Thyroid gland (tissue), 4 donors: Measurements from ENCODE around the gene MAP3K7CL. TPM values are rescaled to one million over a fixed set of nuclear protein-coding genes. Genes with fewer than 3 reads are reported as not detected.

Experiments used
- DNase-seq, 2 donors: peaks; one replicate each; pipeline ENCODE4 v3.0.0-alpha.2; 2019
- H3K27ac ChIP-seq, 3 donors: fragments of 200-600 bp; sonication (generic); 1 replicate in 2 of 3; 2 replicates in 1 of 3; pipeline ENCODE4 v1.5.1; 2016 to 2019; ENCODE audit warnings: mild to moderate bottlenecking in 1 of 3, moderate library complexity in 1 of 3
- H3K27me3 ChIP-seq: fragments of 200-600 bp; sonication (generic); one replicate; pipeline ENCODE4 v1.5.1; 2019
- H3K36me3 ChIP-seq, 2 donors: fragments of 200-600 bp; sonication (generic); one replicate each; pipeline ENCODE4 v1.5.1; 2016 to 2019
- H3K4me1 ChIP-seq, 2 donors: fragments of 200-600 bp; sonication (generic); one replicate each; pipeline ENCODE4 v1.5.1; 2017 to 2019
- H3K4me3 ChIP-seq, 3 donors: fragments of 200-600 bp; sonication (generic); replicated peaks in 1 of 3; 1 replicate in 2 of 3; 2 replicates in 1 of 3; pipeline ENCODE4 v1.5.1; 2016; ENCODE audit warnings: mild to moderate bottlenecking in 1 of 3
- H3K9me3 ChIP-seq: fragments of 200-600 bp; sonication (generic); one replicate; pipeline ENCODE4 v1.5.1; 2017
- POLR2A ChIP-seq, 2 donors: fragments of 450-650 bp; IDR thresholded peaks; one replicate each; pipeline ENCODE4 v1.6.1; 2017; ENCODE audit warnings: antibody characterized with exemption in 2 of 2, mild to moderate bottlenecking in 2 of 2, moderate library complexity in 1 of 2
- WGBS, 2 donors: methylation state at CpG; one replicate each; pipeline ENCODE4 v1.1.5; 2017; 5-methylcytosine and 5-hydroxymethylcytosine counted together
- intact Hi-C: fragments of 100-400 bp; cut with DNase I; formaldehyde crosslinking; loops from one replicate; pipeline ENCODE4 v1.15.1; 2023
- total RNA-seq, 4 donors: library from RNA; depleted of rRNA; stranded (reverse); fragments of >200 nt; gene quantifications; one replicate each; pipeline ENCODE4 v1.2.3, GENCODE V29; 2016
- TF ChIP-seq, protein P1 (sequence below), 6 experiments: fragments of 200-600 bp in 3 of 6; fragments of 450-650 bp in 3 of 6; sonication (generic) in 3 of 6; IDR thresholded peaks; one replicate each; pipeline ENCODE4 v1.5.1; 2016 to 2019; ENCODE audit warnings: antibody characterized with exemption in 6 of 6, mild to moderate bottlenecking in 2 of 6, inconsistent platforms in 1 of 6, moderate library complexity in 1 of 6

Gene MAP3K7CL
- total RNA-seq, 4 donors from 2014 or later = 4.1 to 8.0 (median 4.9) TPM

DNA sequence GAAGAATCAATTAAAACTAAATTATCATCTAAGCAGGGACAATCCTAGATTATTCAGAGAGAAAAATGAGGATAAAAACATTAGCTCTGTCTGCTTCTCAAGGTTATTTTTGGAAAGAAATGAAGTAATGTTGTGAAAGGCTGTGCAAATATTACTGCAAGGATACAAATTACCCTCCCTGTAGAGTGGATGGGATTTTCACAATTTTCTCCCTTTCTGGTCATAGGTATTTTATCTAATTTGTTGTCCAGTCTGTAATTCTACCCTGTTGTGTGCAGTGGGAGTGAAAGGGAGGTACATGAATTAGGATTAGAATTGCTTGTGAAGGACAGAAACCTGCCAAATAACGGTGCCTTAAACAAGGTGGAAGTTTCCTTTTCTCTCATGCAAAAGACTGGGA is 54.7 kb downstream of the MAP3K7CL start:
- TF ChIP-seq, protein P1, sequence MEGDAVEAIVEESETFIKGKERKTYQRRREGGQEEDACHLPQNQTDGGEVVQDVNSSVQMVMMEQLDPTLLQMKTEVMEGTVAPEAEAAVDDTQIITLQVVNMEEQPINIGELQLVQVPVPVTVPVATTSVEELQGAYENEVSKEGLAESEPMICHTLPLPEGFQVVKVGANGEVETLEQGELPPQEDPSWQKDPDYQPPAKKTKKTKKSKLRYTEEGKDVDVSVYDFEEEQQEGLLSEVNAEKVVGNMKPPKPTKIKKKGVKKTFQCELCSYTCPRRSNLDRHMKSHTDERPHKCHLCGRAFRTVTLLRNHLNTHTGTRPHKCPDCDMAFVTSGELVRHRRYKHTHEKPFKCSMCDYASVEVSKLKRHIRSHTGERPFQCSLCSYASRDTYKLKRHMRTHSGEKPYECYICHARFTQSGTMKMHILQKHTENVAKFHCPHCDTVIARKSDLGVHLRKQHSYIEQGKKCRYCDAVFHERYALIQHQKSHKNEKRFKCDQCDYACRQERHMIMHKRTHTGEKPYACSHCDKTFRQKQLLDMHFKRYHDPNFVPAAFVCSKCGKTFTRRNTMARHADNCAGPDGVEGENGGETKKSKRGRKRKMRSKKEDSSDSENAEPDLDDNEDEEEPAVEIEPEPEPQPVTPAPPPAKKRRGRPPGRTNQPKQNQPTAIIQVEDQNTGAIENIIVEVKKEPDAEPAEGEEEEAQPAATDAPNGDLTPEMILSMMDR (IDR thresholded peaks at IDR 0.05) = no peak
- Histone ChIP-seq H3K27me3 (no peaks in the 10 kb centered on the region), H3K4me3 (no peak overlapping the region), H3K36me3 (no peaks in the 10 kb centered on the region), H3K27ac (no peak overlapping the region), H3K9me3 (no peaks in the 10 kb centered on the region), H3K4me1 (peaks cover 0 to 8% of the 10 kb centered on the region in 2 donors)
- DNase-seq = no peak
- intact Hi-C loops = no loop called here
- WGBS, 2 donors = 94 to 100% methylated on average over 1 of the region's 1 CpG

DNA sequence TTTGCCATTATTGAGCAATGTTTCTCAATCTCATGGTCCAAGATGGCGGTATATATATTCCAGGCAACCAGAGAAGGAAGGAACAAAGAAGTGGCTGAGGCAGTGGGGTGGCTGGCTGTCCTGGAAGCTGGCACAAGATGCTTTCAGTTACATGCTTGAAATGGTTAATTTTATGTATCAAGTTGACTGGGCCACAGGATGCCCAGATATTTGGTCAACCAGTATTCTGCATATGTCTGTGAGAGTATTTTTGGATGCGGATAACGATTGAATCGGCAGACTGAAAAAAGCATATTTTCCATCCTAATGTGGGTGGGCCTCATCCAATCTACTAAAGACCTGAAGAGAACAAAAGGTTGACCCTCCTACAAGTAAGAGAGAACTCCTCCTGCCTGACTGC is 55.2 kb downstream of the MAP3K7CL start:
- intact Hi-C loops = no loop called here
- Histone ChIP-seq H3K4me3 (no peak overlapping the region), H3K36me3 (no peaks in the 10 kb centered on the region), H3K4me1 (peaks cover 0 to 8% of the 10 kb centered on the region in 2 donors), H3K27ac (no peak overlapping the region), H3K9me3 (no peaks in the 10 kb centered on the region), H3K27me3 (no peaks in the 10 kb centered on the region)
- TF ChIP-seq, protein P1 (IDR thresholded peaks at IDR 0.05) = no peak
- no peak for TF ChIP-seq POLR2A (IDR thresholded peaks at IDR 0.05)
- no peak for DNase-seq
- WGBS, 2 donors = 98 to 99% methylated on average over 4 of the region's 4 CpGs

DNA sequence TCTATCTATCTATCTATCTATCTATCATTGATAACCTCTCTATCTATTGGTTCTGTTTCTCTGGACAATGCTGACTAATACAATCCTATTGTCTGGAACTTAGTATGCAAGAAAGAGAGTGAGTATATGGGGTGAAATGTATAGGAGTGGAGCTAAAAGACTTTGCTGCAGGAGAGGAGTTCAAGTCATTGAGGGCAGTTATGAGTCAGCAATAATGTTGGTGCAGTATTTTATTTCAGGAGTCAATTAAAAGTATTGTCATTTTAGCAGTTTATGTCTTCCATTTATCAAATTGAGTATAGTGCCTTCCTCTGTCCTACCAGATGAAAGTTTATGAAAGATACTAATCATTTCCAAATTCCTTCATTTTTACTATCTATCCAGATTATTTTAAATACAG is 55.8 kb downstream of the MAP3K7CL start:
- no peak overlapping the region for H3K4me3 ChIP-seq
- no peak overlapping the region for H3K27ac ChIP-seq
- no peak for DNase-seq
- TF ChIP-seq, protein P1 (IDR thresholded peaks at IDR 0.05) = no peak
- no peak for TF ChIP-seq POLR2A (IDR thresholded peaks at IDR 0.05)
- H3K36me3 ChIP-seq = no peaks in the 10 kb centered on the region
- no peaks in the 10 kb centered on the region for H3K27me3 ChIP-seq
- H3K4me1 ChIP-seq = peaks cover 0 to 8% of the 10 kb centered on the region in 2 donors
- H3K9me3 ChIP-seq = no peaks in the 10 kb centered on the region
- intact Hi-C loops = no loop called here

DNA sequence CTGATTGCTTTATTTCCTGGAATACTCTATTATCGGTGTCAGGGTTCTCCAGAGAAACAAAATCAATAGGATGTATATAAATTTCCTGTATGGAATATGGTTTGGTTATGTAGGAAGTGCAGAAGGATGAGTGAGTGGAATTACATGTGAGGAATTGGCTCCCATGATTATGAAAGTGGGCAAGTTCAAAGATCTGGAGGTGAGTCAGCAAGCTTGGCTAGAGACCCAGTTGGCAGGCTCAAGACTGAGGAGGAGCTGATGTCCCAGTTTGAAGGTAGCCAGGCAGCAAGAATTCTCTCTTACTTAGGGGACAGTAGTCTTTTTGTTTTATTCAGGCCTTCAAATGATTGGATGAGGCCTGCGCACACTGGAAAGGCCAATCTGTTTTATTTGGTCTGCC is 57.5 kb downstream of the MAP3K7CL start:
- Histone ChIP-seq H3K27ac (no peak overlapping the region), H3K4me1 (peaks cover 0 to 3% of the 10 kb centered on the region in 2 donors), H3K36me3 (no peaks in the 10 kb centered on the region), H3K27me3 (no peaks in the 10 kb centered on the region), H3K9me3 (no peaks in the 10 kb centered on the region), H3K4me3 (no peak overlapping the region)
- TF ChIP-seq, protein P1 (IDR thresholded peaks at IDR 0.05) = no peak
- TF ChIP-seq POLR2A (IDR thresholded peaks at IDR 0.05) = no peak
- intact Hi-C loops = no loop called here
- 89 to 91% methylated on average over 2 of the region's 2 CpGs for WGBS, 2 donors
- DNase-seq = no peak

DNA sequence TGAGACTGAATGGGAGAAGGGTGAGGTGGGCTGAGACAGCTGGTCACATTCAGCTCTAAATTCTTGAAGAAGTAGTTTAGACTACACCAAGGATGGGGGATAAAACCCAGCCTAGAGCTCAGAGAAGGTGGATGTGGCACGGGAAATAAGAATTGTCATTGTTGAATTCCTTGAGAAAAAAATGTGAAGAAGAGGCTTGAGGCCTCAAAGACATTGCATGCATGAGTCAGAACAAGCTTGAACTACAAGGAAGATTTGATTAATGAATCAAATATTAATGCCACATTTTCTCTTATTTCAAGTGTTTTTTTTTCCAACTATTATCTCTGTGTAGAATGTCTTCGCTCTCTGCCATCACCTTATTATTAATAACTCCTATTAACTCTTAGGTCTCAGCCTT is 58.9 kb downstream of the MAP3K7CL start:
- intact Hi-C loops = no loop called here
- no peak for TF ChIP-seq POLR2A (IDR thresholded peaks at IDR 0.05)
- TF ChIP-seq, protein P1 (IDR thresholded peaks at IDR 0.05) = no peak

More for the DNA sequence above, 58.9 kb downstream of the MAP3K7CL start:
- no peaks in the 10 kb centered on the region for H3K9me3 ChIP-seq
- H3K4me1 ChIP-seq = no peaks in the 10 kb centered on the region
- no peaks in the 10 kb centered on the region for H3K27me3 ChIP-seq
- no peak overlapping the region for H3K4me3 ChIP-seq
- no peak for DNase-seq
- H3K36me3 ChIP-seq = no peaks in the 10 kb centered on the region
- 92 to 94% methylated on average over 2 of the region's 2 CpGs for WGBS, 2 donors
- no peak overlapping the region for H3K27ac ChIP-seq
